HG03039 (cell line): ENCODE measurements around the gene SEC31B.

Experiments
- ATAC-seq: cut with Tn5 transposase; IDR thresholded peaks from one replicate; pipeline ENCODE4 v1.9.1; 2021; ENCODE audit warnings: mild to moderate bottlenecking, moderate library complexity; ENCODE audit not compliant: unreplicated experiment

The SEC31B gene

GRCh38 chr10:100528921-100529474 is 9.3 kb upstream of the SEC31B start:
- ATAC-seq, result no peak

- ATAC-seq, result no peak
These were observed 8.6 kb upstream of the SEC31B start for GRCh38 chr10:100528123-100528886.

GRCh38 chr10:100524638-100525037 is 5.0 kb upstream of the SEC31B start:
- no peak for ATAC-seq

- ATAC-seq, result no peak
These were observed 4.5 kb upstream of the SEC31B start for GRCh38 chr10:100524206-100524605.

- ATAC-seq, result no peak
These were observed 3.3 kb upstream of the SEC31B start for GRCh38 chr10:100522945-100523344.

- no peak for ATAC-seq
These were observed 2.6 kb upstream of the SEC31B start for GRCh38 chr10:100522107-100522801.

GRCh38 chr10:100520811-100521210 is 1.1 kb upstream of the SEC31B start:
- no peak for ATAC-seq

- no peak for ATAC-seq
These were observed 860 bp downstream of the SEC31B start for GRCh38 chr10:100518761-100519241.

- ATAC-seq, result no peak
These were observed 2.8 kb downstream of the SEC31B start for GRCh38 chr10:100516847-100517246.

GRCh38 chr10:100515612-100516011 is 4.0 kb downstream of the SEC31B start:
- no peak for ATAC-seq

- no peak for ATAC-seq
These were observed 8.9 kb downstream of the SEC31B start for GRCh38 chr10:100510533-100511308.

GRCh38 chr10:100509241-100509840 is 10.3 kb downstream of the SEC31B start:
- no peak for ATAC-seq

GRCh38 chr10:100508691-100509150 is 10.9 kb downstream of the SEC31B start:
- ATAC-seq, result no peak

- ATAC-seq, result no peak
These were observed 11.4 kb downstream of the SEC31B start for GRCh38 chr10:100508266-100508665.

- ATAC-seq, result no peak
These were observed 12.3 kb downstream of the SEC31B start for GRCh38 chr10:100507357-100507732.

- ATAC-seq, result no peak
These were observed 12.9 kb downstream of the SEC31B start for GRCh38 chr10:100506596-100507356.

- no peak for ATAC-seq
These were observed 14.5 kb downstream of the SEC31B start for GRCh38 chr10:100505164-100505563.

GRCh38 chr10:100504096-100504495 is 15.6 kb downstream of the SEC31B start:
- no peak for ATAC-seq

- ATAC-seq, result no peak
These were observed 16.7 kb downstream of the SEC31B start for GRCh38 chr10:100502926-100503494.

- ATAC-seq, result no peak
These were observed 18.2 kb downstream of the SEC31B start for GRCh38 chr10:100501423-100501822.
